Uterus (tissue), 2 donors: Measurements from ENCODE around the gene KCTD3.

Experiments
- CTCF ChIP-seq, 4 experiments: fragments of 200-600 bp in 2 of 4; fragments of 450-650 bp in 2 of 4; sonication (generic) in 2 of 4; IDR thresholded peaks; one replicate each; pipeline ENCODE4 v1.5.1; 2016 to 2019; ENCODE audit warnings: antibody characterized with exemption in 4 of 4, mild to moderate bottlenecking in 2 of 4, moderate library complexity in 1 of 4
- POLR2A ChIP-seq, 2 donors: fragments of 450-650 bp; IDR thresholded peaks; one replicate each; pipeline ENCODE4 v1.6.1; 2016; ENCODE audit warnings: antibody characterized with exemption in 2 of 2, mild to moderate bottlenecking in 1 of 2, moderate library complexity in 1 of 2

GRCh38 chr1:215623162-215623561, 56.1 kb downstream of the KCTD3 start:
- no peak for TF ChIP-seq CTCF (IDR thresholded peaks at IDR 0.05)
- TF ChIP-seq POLR2A (IDR thresholded peaks at IDR 0.05), result no peak
